ENCODE results near the gene LNP1. TPM values are rescaled to one million over a fixed set of nuclear protein-coding genes. Genes with fewer than 3 reads are reported as not detected.

Gene LNP1
- total RNA-seq, 1 experiment from 2014 or later, result 6.7 TPM

DNA sequence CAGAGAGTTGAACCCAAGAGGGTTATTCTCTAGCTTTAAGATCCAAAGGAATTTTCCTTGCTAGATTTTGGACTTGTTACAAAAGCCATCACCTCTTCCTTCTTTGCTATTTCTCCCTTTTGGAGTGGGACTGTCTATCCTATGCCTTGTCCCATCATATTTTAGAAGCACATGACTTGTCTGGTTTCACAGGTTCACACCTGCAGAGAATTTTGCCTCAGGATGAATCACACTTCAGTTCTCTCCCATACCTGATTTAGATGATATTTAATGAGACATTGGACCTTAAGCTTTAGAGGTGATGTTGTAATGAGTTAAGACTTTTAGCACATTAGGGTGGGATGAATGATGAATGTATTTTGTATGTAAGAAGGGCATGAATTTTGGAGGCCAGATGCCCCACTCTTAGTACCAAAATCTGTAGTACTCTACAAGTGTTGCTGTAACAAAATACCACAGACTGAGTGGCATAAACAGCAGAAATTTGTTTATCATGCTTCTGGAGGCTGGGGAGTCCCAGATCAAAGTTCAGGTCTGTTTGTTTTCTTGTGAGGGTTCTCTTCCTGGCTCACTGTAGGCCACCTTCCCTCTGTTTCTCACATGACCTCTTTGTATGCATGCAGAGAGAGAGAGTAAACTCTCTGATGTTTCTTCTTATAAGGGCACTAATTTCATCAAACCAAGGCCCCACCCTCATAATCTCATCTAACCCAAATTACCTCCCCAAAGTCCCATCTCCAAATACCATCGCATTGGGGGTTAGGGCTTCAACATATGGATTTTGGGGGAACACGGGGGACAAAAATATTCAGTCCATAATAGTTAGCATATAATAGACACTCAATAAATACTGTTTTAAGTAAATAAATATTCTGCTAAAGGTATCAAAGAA is 10.0 kb downstream of the LNP1 start:
- Mint-ChIP-seq H3K36me3 (peaks cover 42% of the 10 kb centered on the region), H3K4me3 (no peak overlapping the region), H3K4me1 (peaks cover 51% of the 10 kb centered on the region)

GRCh38 chr3:100412912-100413590 is 11.7 kb downstream of the LNP1 start:
- Mint-ChIP-seq H3K27ac (peak overlapping the region; percentile 29; the same call in 1 of the 2 replicates), H3K27me3 (ENCODE audit: low read depth) (no peaks in the 10 kb centered on the region), H3K9me3 (peaks cover 14% of the 10 kb centered on the region), H3K4me1 (peaks cover 48% of the 10 kb centered on the region), H3K4me3 (no peak overlapping the region), H3K36me3 (peaks cover 30% of the 10 kb centered on the region)
- ChIA-PET CTCF (no interaction called here), POLR2A (no interaction called here)
- ATAC-seq (no peak), DNase-seq (ENCODE audit: low spot score) (no peak)
- TF ChIP-seq ZNF138 (CRISPR knock-in tag; conservative IDR thresholded peaks at IDR 0.05) (no peak), MXD4 (CRISPR knock-in tag; IDR thresholded peaks at IDR 0.05; ENCODE audit: borderline replicate concordance) (no peak), HMGA2 (CRISPR knock-in tag; IDR thresholded peaks at IDR 0.05) (no peak), TCF7 (CRISPR knock-in tag; IDR thresholded peaks at IDR 0.05; ENCODE audit: low read depth) (no peak), GABPB1 (CRISPR knock-in tag; IDR thresholded peaks at IDR 0.05) (no peak), ARID4B (CRISPR knock-in tag; IDR thresholded peaks at IDR 0.05; ENCODE audit: borderline replicate concordance) (no peak), EMX1 (CRISPR knock-in tag; IDR thresholded peaks at IDR 0.05) (no peak), MLX (CRISPR knock-in tag; IDR thresholded peaks at IDR 0.05) (no peak)
- TF ChIP-seq, protein P1, sequence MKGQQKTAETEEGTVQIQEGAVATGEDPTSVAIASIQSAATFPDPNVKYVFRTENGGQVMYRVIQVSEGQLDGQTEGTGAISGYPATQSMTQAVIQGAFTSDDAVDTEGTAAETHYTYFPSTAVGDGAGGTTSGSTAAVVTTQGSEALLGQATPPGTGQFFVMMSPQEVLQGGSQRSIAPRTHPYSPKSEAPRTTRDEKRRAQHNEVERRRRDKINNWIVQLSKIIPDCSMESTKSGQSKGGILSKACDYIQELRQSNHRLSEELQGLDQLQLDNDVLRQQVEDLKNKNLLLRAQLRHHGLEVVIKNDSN (CRISPR knock-in tag; IDR thresholded peaks at IDR 0.05), result no peak
- TF ChIP-seq, protein P2, sequence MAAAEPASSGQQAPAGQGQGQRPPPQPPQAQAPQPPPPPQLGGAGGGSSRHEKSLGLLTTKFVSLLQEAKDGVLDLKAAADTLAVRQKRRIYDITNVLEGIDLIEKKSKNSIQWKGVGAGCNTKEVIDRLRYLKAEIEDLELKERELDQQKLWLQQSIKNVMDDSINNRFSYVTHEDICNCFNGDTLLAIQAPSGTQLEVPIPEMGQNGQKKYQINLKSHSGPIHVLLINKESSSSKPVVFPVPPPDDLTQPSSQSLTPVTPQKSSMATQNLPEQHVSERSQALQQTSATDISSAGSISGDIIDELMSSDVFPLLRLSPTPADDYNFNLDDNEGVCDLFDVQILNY (CRISPR knock-in tag; IDR thresholded peaks at IDR 0.05), result no peak
- TF ChIP-seq, protein P3, sequence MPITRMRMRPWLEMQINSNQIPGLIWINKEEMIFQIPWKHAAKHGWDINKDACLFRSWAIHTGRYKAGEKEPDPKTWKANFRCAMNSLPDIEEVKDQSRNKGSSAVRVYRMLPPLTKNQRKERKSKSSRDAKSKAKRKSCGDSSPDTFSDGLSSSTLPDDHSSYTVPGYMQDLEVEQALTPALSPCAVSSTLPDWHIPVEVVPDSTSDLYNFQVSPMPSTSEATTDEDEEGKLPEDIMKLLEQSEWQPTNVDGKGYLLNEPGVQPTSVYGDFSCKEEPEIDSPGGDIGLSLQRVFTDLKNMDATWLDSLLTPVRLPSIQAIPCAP (CRISPR knock-in tag; IDR thresholded peaks at IDR 0.05), result no peak

More for the DNA sequence above, 10.0 kb downstream of the LNP1 start:
- ATAC-seq (no peak), DNase-seq (ENCODE audit: low spot score) (no peak)
- H3K9me3 Mint-ChIP-seq, result peaks cover 14% of the 10 kb centered on the region
- ChIA-PET POLR2A (no interaction called here), CTCF (no interaction called here)
- H3K27me3 Mint-ChIP-seq (ENCODE audit: low read depth), result no peaks in the 10 kb centered on the region
- TF ChIP-seq ARID4B (CRISPR knock-in tag; IDR thresholded peaks at IDR 0.05; ENCODE audit: borderline replicate concordance) (no peak), USF2 (CRISPR knock-in tag; IDR thresholded peaks at IDR 0.05) (no peak), NFATC4 (CRISPR knock-in tag; IDR thresholded peaks at IDR 0.05) (no peak)
- no peak overlapping the region for H3K27ac Mint-ChIP-seq
